LNCaP clone FGC (cell line): ENCODE data around the gene TDP1.

Experiments
- DNase-seq: peaks from one replicate; pipeline ENCODE4 v3.0.0-alpha.2; 2011; ENCODE audit warnings: low read depth
- H3K4me3 ChIP-seq: 2 replicates; pipeline ENCODE4 v1.5.1; 2011; ENCODE audit warnings: mild to moderate bottlenecking, low read depth, low read length, control low read depth
- TF ChIP-seq, protein P1 (sequence below): IDR thresholded peaks from 2 replicates; pipeline ENCODE4 v1.5.1; 2012; ENCODE audit warnings: mild to moderate bottlenecking; ENCODE audit not compliant: control insufficient read depth, insufficient read depth; ENCODE audit errors: extremely low read depth

TDP1 gene

GRCh38 chr14:90003526-90004307 is 48.0 kb downstream of the TDP1 start:
- no peak overlapping the region for H3K4me3 ChIP-seq
- TF ChIP-seq, protein P1, sequence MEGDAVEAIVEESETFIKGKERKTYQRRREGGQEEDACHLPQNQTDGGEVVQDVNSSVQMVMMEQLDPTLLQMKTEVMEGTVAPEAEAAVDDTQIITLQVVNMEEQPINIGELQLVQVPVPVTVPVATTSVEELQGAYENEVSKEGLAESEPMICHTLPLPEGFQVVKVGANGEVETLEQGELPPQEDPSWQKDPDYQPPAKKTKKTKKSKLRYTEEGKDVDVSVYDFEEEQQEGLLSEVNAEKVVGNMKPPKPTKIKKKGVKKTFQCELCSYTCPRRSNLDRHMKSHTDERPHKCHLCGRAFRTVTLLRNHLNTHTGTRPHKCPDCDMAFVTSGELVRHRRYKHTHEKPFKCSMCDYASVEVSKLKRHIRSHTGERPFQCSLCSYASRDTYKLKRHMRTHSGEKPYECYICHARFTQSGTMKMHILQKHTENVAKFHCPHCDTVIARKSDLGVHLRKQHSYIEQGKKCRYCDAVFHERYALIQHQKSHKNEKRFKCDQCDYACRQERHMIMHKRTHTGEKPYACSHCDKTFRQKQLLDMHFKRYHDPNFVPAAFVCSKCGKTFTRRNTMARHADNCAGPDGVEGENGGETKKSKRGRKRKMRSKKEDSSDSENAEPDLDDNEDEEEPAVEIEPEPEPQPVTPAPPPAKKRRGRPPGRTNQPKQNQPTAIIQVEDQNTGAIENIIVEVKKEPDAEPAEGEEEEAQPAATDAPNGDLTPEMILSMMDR: no peak
- DNase-seq: no peak

- no peak overlapping the region for H3K4me3 ChIP-seq
- DNase-seq: no peak
- TF ChIP-seq, protein P1: no peak
These were observed 49.7 kb downstream of the TDP1 start for GRCh38 chr14:90005441-90005840.

DNA sequence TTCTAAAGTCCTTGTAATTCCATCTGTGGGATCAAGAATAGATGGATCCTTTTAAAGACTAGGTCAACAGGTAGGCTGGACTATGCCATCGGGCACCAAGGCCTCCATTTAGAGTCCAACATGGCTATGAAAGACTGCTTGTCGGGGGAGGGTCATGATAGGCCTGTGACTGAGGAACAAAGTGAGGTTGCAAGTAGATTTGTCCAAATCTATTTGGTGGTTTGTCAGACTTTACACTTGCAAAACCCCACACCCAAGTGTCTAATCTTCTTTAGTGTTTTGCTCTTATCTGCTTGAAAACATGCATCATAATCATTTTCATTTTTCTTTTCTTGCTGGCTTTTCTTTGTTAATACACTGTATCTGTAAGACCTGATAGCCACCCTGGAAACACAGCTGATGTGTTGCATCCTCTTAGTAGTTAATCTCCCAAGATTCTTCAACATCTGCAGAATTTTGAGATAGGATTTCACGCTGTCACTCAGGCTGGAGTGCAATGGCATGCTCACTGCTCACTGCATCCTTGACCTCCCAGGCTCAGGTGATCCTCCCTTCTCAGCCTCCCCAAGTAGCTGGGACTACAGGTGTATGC is 50.3 kb downstream of the TDP1 start:
- no peak overlapping the region for H3K4me3 ChIP-seq
- TF ChIP-seq, protein P1: no peak
- no peak for DNase-seq

DNA sequence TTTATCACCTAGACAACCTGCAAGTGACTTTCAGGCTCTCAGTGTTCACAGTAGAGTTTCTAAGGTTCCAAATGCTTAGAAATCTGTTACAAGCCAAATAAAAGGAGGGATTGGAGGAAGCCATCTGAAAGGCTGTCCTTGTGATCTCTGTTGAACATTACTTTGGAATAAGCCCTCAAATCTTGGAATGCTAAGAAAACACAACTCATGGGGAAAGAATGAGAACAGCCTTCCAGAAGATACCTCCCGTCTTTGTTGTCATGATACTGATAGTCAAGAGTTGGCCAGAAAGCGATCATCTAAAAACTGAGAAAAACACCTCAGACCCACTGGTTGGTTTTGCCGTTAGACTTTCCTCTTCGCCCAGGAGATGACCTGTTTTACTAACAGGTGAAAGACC is 61.6 kb downstream of the TDP1 start:
- H3K4me3 ChIP-seq: no peak overlapping the region
- no peak for DNase-seq

GRCh38 chr14:90019824-90020523 is 64.2 kb downstream of the TDP1 start:
- TF ChIP-seq, protein P1: no peak
- no peak overlapping the region for H3K4me3 ChIP-seq
- DNase-seq: no peak

More for the DNA sequence above, 61.6 kb downstream of the TDP1 start:
- TF ChIP-seq, protein P1: no peak

DNA sequence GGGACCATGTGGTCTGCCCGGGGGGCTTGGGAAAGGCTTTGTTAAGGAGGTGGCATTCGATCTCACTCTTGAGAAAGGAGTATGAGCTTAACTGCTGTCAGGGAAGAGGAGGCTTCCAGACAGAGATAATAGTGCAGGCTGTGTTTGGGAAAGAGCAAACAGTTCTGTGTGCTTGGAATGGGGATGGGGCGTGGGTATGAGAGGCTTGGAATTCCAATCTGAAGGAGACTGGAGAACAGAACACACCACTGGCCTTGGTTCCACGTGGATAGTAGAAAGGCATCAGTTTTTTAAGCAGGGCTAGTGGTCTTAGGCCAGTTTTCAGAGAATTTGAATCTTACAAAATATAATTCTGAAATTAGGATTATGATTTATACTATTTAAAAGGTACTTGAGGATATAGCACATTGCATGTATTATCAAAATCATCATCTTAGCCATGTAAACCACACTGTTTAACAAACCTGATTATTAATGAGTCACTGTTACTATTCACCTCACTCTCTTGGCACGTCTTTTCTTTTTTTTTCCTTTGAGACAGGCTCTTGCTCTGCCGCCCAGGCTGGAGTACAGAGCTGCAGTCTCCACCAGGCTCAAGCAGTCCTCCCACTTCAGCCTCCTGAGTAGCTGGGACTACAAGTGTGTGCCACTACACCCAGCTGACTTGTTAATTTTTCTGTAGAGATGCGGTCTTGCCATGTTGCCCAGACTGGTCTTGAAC is 67.6 kb downstream of the TDP1 start:
- TF ChIP-seq, protein P1: no peak
- H3K4me3 ChIP-seq: no peak overlapping the region
- DNase-seq: no peak
